DOHH2 (cell line): ENCODE measurements around the gene KRT10.

Experiments used
- CTCF ChIP-seq: fragments of 200-600 bp; sonication (generic); IDR thresholded peaks from one replicate; pipeline ENCODE4 v1.5.1; 2014; ENCODE audit warnings: antibody characterized with exemption, mild to moderate bottlenecking, low read depth, low read length; ENCODE audit not compliant: poor library complexity, severe bottlenecking
- EZH2phosphoT487 ChIP-seq: fragments of 200-600 bp; sonication (generic); IDR thresholded peaks from 2 replicates; pipeline ENCODE4 v1.6.1; 2017; ENCODE audit warnings: borderline replicate concordance, mild to moderate bottlenecking, antibody characterized with exemption, low read length, moderate library complexity, mixed read lengths

- TF ChIP-seq CTCF = no peak
- TF ChIP-seq EZH2phosphoT487 = no peak
Measured at GRCh38 chr17:40857535-40857934, 35.1 kb upstream of the KRT10 start.
